Measurements from ENCODE around the gene KRT8.
A peak's percentile ranks its signal among the peaks of the same experiment; 100 is the strongest.
"Not testable (repeated sequence)": the region's sequence is repeated elsewhere in the genome, so short reads cannot be mapped to it uniquely, and the experiment has no call there.

Gene KRT8

GRCh38 chr12:52873832-52874572 lies 30.9 kb downstream of the KRT8 start:
- peak; percentile 28 for DNase-seq

- no peak for DNase-seq
Observed at GRCh38 chr12:52873513-52873831, 31.4 kb downstream of the KRT8 start.

GRCh38 chr12:52872644-52873389 lies 32.1 kb downstream of the KRT8 start:
- no peak for DNase-seq

GRCh38 chr12:52871291-52872039 lies 33.4 kb downstream of the KRT8 start:
- no peak for DNase-seq

GRCh38 chr12:52870361-52871290 lies 34.2 kb downstream of the KRT8 start:
- DNase-seq = peak; percentile 72

- DNase-seq = peak; percentile 24
Observed at GRCh38 chr12:52867642-52868041, 37.2 kb downstream of the KRT8 start.

GRCh38 chr12:52867152-52867551 lies 37.7 kb downstream of the KRT8 start:
- no peak for DNase-seq

- DNase-seq = peak; percentile 86
Observed at GRCh38 chr12:52865090-52865944, 39.6 kb downstream of the KRT8 start.

- no peak for DNase-seq
Observed at GRCh38 chr12:52862023-52862422, 42.9 kb downstream of the KRT8 start.

- DNase-seq = no peak
Observed at GRCh38 chr12:52861511-52861910, 43.4 kb downstream of the KRT8 start.

GRCh38 chr12:52860102-52860823 lies 44.6 kb downstream of the KRT8 start:
- DNase-seq = no peak

GRCh38 chr12:52857500-52857899 lies 47.4 kb downstream of the KRT8 start:
- no peak for DNase-seq

- no peak for DNase-seq
Observed at GRCh38 chr12:52856787-52857186, 48.1 kb downstream of the KRT8 start.

- not testable (repeated sequence) for DNase-seq
Observed at GRCh38 chr12:52856077-52856476, 48.8 kb downstream of the KRT8 start.

- DNase-seq = no peak
Observed at GRCh38 chr12:52851787-52852186, 53.1 kb downstream of the KRT8 start.

GRCh38 chr12:52850681-52851080 lies 54.2 kb downstream of the KRT8 start:
- no peak for DNase-seq

- DNase-seq = no peak
Observed at GRCh38 chr12:52849511-52849910, 55.4 kb downstream of the KRT8 start.

- no peak for DNase-seq
Observed at GRCh38 chr12:52848661-52849255, 56.1 kb downstream of the KRT8 start, which contains the start of gene KRT78. TSS of gene KRT78 (minus strand) at chr12:52848994. CDS start at chr12:52848930, 64 bp downstream.

- DNase-seq = no peak
Observed at GRCh38 chr12:52847335-52848102, 57.4 kb downstream of the KRT8 start.
